ENCODE measurements around the gene TULP3.
A peak's percentile ranks its signal among the peaks of the same experiment; 100 is the strongest.
"Not testable (repeated sequence)": the region's sequence is repeated elsewhere in the genome, so short reads cannot be mapped to it uniquely, and the experiment has no call there.

The TULP3 gene, protein sequence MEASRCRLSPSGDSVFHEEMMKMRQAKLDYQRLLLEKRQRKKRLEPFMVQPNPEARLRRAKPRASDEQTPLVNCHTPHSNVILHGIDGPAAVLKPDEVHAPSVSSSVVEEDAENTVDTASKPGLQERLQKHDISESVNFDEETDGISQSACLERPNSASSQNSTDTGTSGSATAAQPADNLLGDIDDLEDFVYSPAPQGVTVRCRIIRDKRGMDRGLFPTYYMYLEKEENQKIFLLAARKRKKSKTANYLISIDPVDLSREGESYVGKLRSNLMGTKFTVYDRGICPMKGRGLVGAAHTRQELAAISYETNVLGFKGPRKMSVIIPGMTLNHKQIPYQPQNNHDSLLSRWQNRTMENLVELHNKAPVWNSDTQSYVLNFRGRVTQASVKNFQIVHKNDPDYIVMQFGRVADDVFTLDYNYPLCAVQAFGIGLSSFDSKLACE

DNA sequence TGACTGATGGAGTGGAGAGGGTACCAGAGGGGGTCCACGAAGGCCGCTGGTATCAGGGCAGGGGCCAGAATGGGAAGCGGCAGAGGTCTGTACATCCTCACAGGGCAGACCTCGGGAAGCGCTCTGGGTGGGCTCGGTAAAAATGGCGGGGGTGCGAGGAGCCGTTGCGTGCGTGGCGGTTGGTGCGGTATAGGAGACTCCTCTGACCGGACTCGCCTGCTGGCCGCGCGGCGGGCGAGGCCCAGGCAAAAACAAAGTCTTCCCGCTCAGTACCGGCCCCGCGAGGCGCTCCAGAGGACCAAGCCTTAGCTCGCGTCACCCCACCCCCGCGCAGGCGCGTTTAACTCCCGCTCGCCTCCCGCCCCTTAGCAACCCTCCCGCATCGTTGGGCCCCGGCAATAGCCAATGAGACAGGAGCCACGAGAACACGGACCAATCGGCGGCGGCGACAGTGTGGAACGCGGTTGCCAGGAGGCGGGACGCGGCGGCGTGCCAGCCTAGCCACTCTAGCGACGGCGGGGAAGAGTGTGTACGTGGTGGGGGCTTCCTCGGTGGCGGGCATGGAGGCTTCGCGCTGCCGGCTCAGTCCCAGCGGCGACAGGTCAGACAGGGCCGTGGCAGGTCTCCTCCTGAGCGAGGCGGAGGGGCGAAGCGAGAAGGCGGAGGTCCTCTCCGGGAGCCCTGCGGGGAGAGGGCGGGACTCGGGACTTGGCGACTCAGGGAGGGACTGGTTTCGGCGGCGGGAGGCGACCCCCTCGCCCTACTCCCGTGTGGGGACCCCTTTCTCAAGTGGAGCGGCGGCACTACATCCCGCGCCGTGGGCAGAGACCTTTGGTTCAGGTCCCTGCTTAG is at the start of gene TULP3:
TSS of gene TULP3 (plus strand) at position 504 of the 852 bp plus-strand sequence. CDS start at position 561, 57 bp downstream.
- peak; percentile 99 for DNase-seq (ENCODE audit: low spot score)

DNA sequence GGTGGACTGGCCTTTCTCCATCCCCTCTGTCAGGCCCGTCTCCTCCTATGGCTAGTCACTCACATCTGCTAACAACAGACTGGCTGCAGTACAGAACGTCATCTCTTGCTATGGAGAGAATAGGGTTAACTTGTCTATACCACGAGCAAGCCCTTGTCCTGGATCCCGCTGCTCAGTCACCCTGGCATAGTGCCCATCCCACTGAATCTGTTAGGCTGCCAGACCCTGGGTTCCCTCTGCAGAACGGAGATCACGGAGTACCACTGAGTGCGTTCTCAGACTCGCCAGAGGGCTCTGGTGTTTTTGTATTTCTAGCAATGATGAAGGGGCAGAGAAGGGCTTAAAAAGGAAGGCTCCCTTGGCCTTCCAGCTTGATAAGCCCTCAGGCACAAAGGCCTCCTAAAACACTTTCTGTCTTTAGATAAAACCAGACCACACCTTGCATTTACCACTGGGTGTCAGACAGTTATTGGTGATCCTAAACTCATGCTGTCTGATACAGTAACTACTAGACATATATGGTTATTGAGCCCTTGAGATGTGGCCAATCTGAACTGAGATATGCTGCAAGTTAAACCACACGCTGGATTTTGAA is 49.5 kb upstream of the TULP3 start:
- DNase-seq (ENCODE audit: low spot score): no peak

DNA sequence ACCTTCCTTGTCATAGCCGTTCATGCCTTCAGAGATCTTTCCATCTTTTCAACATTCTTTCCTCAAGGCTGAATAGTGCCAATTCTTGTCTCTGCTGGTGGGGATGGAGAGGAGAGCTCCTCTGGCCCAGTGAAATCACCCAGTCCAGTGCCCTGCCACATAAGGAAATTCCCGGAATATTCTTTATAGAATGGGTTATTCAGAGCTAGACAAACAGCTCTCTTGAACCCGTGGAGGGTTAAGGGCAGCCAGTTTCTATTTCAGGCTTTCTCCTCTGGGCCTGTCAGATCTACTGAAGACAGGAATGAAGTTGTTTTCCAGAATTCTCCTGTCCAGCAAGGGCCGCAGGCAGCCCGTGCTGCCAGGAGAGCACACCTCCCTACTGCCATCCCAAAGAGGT is 47.7 kb upstream of the TULP3 start:
- DNase-seq (ENCODE audit: low spot score): no peak

DNA sequence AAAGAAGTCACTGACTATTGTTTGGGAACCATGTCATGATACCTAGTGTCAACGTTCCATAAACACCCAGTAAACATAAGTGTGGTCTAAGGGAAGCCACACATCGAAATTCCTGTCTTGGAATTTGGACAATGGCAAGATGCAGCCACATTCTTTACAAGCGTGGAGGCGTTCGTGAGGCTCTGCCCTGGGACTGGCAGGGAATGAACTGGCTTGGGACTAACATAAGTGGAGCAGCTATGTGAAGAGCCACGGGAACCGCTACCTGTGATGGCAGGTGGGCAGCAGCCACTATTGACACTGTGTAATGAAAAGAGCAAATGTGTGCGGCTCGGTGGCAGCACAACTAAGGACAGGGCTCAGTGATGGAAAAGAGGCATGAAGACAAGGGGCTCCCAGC is 45.9 kb upstream of the TULP3 start:
- no peak for DNase-seq (ENCODE audit: low spot score)

DNA sequence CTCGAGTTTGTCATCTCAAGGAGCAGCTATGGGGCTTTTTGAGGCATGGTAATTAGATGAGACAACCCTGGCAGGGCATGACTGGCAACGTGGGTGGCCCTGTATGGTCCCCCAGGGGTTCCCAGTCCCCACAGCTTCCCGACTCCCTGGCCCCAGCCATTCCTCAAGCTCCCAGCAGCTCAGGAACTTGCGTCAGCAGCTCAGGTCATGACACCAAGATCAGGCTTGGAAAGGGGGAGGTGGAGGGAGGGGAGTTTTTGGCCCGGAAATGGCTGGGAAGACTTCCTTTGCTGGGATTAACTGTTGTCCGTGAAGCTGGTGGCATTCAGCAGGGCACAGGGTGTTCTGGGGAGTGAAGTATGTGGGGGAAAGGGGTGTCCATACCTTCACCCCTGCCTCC is 45.4 kb upstream of the TULP3 start:
- no peak for DNase-seq (ENCODE audit: low spot score)

DNA sequence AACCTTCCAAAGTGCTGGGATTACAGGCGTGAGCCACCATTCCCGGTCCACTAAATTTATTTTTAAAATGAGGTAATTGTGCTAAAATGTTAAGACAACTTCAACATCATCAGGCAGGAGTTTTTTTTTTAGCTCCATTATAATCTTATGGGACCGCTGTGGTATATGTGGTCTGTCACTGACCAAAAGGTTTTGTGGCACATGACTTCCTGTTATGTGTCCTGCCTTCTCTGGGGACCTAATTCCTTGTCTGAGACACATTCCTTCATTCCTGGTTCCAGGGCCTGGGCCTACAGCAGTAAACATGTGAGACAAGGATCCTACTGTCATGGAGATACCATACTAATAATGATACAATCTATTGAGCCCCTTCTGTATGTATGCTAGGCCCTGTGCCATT is 38.8 kb upstream of the TULP3 start:
- DNase-seq (ENCODE audit: low spot score): no peak

DNA sequence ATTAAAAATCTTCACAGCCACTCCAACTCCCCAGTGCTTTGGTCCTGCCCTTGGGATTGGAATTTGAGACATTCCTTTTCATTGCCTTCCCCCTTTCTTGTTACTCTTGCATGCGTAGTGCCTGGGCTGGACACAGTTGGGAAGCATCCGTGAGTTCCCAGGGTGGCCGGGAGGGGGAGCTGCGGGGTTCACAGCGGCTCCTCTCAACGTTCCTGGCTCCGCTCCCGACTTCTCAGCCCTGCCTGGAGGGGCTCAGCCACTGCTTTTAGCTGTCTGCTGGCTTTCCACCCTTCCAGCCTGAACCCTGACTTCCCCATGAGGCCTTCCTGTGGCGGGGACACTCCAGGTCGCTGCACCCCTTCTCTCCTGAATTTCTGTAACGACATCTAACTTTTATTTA is 37.1 kb upstream of the TULP3 start:
- DNase-seq (ENCODE audit: low spot score): peak; percentile 85

DNA sequence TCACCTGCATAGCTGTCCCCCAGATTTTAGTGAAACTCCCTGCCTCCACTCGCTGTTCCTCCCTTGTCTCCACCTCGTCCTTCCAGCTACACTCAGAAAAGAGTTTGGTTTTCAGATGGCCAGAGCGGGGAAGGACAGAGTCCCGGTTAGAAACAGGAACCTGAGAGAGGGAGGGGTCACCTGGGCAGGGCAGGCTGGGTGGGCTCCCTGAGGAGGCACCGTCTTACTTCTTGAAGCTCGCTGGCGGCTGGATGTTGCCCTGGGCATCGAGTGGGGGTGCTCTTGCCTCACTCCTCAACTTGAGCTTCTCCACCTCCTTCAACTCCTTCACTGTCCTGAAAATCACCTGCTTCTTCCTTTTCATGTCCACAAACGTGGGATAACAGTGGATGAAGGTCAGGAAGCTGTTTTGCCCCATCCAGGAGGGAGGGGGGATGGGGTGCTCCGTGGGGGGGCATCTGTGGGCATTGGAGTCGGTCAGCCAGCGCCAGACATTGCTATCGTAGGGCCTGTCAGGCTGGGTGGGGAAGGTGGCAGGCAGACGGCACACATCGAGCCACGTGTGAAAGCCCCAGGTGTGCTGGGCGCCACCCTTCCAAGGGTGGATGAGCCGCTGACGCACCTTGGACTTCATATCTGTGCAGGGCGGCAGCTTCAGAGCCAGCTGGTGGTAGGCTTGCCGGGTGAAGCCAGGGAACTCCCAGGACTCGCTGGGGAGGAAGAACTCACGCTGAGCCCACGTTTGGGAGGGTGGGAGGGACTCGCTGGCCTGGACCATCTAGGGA is 35.8 kb upstream of the TULP3 start:
- DNase-seq (ENCODE audit: low spot score): no peak

DNA sequence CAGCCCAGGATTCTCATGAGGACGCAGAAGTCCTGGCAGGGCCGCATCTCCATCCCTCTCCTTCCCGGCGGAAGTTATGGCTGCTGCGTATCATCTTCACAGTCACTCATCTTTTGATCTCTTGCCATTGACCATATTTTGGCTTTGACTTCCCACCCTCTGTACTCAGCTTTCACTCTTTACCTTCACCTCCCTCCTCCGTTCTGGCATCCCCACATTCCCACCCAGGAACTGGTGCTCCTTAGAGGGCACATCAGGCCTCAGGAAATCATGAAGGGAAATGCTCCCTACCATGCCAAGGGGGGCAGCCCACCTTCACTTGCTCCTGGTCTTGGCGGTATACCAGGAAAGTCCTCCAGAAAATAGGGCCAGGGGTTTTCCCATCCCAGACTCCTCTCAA is 35.1 kb upstream of the TULP3 start:
- DNase-seq (ENCODE audit: low spot score): no peak

DNA sequence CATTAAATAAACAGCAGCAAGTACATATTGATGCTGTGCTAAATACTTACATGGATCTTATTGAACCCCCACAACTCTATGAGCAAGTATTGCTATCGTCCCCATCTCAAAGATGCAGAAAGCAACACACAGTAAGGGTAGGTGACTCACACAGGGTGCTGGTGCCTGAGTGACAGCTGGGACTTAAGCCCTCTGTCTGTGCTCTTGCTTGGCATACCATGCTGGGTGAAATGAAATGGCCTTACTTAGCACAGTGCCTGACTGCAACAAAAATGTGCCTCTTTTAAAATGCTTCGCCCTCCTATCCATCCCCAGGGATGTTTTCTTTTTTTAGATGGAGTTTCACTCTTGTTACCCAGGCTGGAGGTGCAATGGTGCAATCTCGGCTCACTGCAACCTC is 34.6 kb upstream of the TULP3 start:
- DNase-seq (ENCODE audit: low spot score): no peak

DNA sequence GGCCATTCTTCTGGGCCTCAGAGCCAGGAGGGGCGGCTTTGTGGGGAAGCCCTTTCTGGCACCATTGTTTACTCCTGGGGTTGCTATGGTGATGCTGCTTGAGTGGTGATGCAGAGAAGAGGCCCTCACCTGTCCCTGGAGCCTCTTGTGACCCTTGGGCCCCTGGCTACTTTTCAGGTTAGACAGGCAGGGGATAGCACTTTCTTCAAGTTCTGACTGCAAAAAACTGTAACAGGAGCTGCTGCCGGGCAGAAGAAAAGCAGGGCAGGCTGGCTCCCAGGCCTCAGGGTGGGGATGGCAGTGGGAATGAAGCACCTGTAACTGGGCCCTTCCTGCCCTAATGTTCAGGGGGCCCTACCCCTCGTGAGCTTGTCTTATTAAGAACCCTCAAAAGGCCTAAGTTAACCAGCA is 33.7 kb upstream of the TULP3 start, which contains the start of gene TEX52:
TSS of gene TEX52 (minus strand) at position 19 of the 411 bp plus-strand sequence. CDS start at position 6, 13 bp downstream.
- DNase-seq (ENCODE audit: low spot score): no peak

DNA sequence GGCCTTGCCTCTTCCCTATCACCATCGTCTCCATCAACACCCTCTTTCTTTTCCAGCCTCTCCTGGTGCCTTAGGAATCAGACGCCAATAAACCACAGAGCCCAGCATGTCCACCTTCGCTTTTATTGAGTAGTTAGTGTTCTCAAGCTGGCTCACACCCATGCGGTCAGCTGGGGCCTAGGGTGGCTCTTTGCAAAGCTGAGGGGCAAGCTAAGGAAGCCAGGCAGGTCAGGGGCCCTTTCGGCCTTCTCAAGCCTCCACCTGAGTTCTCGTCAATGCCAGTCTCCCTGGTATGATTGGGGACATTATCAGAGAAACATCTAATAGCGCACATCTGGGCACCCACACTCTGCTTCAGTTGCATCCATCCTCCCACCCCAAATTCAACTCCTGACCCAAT is 33.1 kb upstream of the TULP3 start:
- no peak for DNase-seq (ENCODE audit: low spot score)

DNA sequence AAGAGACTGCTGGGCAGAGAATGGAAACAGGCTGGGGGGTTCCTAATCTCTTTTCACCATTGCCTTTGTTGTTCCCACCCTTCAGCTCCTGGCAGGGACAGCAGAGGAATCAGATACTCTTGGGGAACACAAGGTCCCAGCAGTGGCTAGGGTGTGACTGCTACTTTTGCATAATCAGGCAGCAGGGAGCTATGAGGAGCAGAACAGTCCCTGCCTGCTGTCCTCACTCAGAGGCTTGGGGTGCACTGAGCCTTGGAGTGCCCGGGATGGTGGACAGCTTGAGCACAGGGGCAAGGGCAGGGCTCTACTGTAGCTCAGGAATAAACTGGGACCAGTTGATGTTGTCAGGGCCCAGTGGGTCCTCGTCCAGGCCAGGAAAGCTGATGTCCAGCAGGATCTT is 32.4 kb upstream of the TULP3 start:
- DNase-seq (ENCODE audit: low spot score): no peak

DNA sequence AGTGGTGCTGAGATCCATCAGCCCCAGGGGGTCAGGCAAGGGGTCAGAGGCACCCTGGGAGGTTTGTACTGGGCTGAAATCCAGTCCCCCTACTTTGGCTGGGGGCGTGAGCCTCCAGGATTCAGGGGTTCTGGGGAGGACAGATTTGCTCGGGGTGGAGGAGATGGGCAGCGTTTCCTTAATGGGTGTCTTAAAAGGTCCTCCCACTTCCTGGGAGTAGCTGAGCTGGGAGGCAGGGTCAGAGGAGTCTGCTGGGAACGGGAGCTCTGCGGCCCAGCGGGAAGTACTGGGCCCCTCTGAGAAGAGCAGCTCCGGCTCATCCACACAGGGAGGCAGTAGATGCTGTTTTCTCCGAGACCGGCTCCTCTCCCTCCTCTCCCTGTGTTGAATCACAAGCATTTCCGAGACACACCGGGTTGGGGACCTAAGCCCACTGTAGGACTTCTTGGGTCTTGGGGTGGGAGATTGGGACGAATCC is 31.7 kb upstream of the TULP3 start:
- no peak for DNase-seq (ENCODE audit: low spot score)

DNA sequence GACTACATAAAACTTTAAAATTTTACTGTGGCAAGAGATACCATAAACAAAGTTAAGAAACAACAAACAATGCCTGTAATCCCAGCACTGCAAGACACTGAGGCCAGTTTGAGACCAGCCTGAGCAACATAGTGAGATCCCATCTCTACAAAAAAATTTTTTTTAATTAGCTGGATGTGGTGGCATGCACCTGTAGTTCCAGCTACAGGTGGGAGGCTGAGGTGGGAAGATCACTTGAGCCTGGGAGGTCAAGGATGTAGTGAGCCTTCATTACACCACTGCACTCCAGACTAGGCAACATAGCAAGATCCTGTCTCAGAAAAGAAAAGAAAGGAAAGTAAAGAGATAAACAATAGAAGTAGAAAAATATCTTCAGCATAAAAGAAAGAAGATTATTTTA is 30.5 kb upstream of the TULP3 start:
- no peak for DNase-seq (ENCODE audit: low spot score)

DNA sequence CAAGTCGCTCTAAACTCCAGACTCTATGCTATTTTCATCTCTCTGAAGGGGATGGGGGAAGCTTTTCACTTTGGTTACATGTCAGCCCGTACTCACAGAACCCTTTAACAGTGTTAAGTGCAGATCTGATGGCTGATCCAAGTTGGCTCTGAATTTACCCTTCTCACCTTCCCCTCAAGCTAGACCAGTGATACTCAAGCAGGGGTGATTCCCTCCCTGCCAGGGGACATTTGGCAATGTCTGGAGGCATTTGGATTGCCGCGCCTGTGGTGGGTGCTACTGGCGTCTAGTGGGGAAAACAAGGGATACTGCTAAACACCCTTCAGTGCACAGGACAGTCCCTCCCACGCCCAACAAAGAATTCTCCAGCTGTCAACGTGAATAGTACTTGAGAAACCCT is 27.8 kb upstream of the TULP3 start:
- DNase-seq (ENCODE audit: low spot score): no peak

DNA sequence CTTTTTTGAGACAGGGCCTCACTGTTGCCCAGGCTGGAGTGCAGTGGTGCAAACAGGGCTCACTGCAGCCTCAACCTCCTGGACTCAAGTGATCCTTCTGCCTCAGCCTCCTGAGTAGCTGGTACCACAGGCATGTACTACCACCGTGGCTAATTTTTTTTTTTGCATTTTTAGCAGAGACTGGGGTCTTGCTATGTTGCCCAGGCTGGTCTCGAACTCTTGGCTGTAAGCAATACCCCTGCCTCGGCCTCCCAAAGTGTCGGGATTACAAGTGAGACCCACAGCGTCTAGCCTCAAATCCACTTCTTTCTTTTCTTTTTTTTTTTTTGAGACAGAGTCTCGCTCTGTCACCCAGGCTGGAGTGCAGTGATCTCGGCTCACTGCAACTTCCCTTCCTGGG is 27.3 kb upstream of the TULP3 start:
- not testable (repeated sequence) for DNase-seq (ENCODE audit: low spot score)

DNA sequence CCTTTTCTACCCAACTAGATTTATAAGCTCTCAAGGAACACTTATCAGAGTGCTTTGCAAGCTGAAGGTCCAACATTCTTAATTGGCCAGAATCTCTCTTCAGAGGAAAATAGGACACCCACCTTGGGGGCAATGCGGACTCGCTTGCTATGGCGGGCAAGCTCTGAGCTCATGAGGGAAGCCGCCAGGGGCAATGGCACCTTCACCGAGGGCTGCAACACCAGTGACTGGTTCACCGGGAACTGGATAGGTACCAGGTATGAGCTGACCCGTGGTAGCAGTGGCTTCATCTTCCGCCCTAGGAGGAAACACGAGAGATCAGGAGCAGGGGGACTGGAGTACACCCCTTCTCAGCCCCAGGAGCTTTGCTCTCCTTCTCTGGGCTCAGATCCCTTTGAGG is 26.5 kb upstream of the TULP3 start:
- DNase-seq (ENCODE audit: low spot score): no peak

DNA sequence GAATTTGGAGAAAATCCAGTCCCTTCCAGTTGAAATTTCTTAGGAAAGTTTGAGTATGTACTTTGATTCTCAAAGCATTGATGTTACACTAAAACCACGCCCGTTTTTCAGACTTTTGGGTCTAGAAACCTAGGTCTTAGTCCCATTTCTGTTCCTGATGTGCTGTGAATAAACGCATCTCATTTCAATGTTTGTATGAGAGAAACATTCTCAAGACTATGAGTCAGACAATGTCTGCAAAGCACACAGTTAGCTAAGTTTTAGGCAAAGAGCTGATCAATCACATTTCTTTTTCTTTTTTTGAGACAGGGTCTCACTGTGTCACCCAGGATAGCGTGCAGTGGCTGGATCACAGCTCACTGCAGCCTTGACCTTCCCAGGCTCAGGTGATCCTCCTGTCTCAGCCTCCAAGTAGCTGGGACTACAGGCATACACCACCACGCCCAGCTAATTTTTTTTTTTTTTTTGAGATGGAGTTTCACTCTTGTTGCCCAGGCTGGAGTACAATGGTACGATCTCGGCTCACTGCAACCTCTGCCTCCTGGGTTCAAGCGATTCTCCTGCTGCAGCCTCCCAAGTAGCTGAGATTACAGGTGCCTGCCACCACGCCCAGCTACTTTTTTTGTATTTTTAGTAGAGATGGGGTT is 21.6 kb upstream of the TULP3 start:
- DNase-seq (ENCODE audit: low spot score): not testable (repeated sequence)

DNA sequence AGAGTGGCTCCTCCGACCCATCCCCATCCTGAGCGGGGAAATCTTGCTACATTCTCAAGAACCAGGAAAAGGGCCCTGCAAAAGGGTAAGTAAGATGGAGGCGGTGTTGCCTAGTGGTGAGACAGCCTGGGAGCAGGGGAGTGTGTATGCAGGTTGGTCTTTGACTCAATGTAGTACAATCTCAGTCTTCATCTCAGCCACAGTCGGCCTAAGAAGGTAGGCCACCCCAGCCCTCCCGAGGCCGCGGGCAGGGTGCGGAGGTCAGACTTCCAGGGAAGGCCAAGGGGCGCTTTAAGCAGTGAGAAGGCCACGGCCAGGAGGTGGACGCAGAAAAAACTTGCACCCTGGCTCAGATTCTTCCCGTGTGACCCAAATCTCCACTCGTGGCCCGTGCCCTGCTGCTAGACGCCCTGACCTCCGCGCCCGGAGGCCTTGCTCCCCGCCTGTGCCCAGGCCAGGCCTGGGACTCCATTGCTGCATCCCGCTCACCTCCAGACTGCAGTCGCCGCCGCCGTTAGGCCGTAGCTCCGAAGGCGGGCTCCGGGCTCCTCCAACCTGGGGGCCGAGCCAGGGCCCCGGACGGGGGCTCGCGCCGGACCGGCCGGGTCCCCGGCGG is 14.2 kb upstream of the TULP3 start:
- no peak for DNase-seq (ENCODE audit: low spot score)
